Tibial artery (tissue), 4 donors: ENCODE data around the gene ISOC2.
"Not testable (repeated sequence)": the region's sequence is repeated elsewhere in the genome, so short reads cannot be mapped to it uniquely, and the experiment has no call there.

Source experiments
- DNase-seq, 2 donors: peaks; one replicate each; pipeline ENCODE4 v3.0.0-alpha.2; 2019
- H3K27ac ChIP-seq, 2 donors: fragments of 200-600 bp; sonication (generic) in 1 of 2; 1 replicate in 1 of 2; 2 replicates in 1 of 2; pipeline ENCODE4 v1.5.1; 2018 to 2019; ENCODE audit warnings: mild to moderate bottlenecking in 1 of 2
- H3K27me3 ChIP-seq, 2 donors: fragments of 200-600 bp; sonication (generic) in 1 of 2; one replicate each; pipeline versions ENCODE4 v1.5.1 to v1.6.0; 2016 to 2019
- H3K36me3 ChIP-seq, 3 donors: fragments of 200-600 bp; sonication (generic) in 2 of 3; one replicate each; pipeline ENCODE4 v1.5.1; 2016 to 2019; ENCODE audit warnings: mild to moderate bottlenecking in 2 of 3
- H3K4me1 ChIP-seq, 4 donors: fragments of 200-600 bp; sonication (generic) in 2 of 4; 1 replicate in 3 of 4; 2 replicates in 1 of 4; pipeline ENCODE4 v1.5.1; 2016 to 2019
- H3K4me3 ChIP-seq, 2 donors: fragments of 200-600 bp; sonication (generic) in 1 of 2; 1 replicate in 1 of 2; 2 replicates in 1 of 2; pipeline ENCODE4 v1.5.1; 2018 to 2019; ENCODE audit warnings: mild to moderate bottlenecking in 2 of 2
- H3K9me3 ChIP-seq, 3 donors: fragments of 200-600 bp; sonication (generic) in 1 of 3; one replicate each; pipeline ENCODE4 v1.5.1; 2016 to 2019
- CTCF ChIP-seq, 2 experiments: fragments of 200-600 bp in 1 of 2; fragments of 450-650 bp in 1 of 2; IDR thresholded peaks; one replicate each; pipeline ENCODE4 v1.5.1; 2017 to 2019; ENCODE audit warnings: antibody characterized with exemption in 2 of 2, mild to moderate bottlenecking in 1 of 2, moderate library complexity in 1 of 2
- intact Hi-C: fragments of 100-400 bp; cut with DNase I; formaldehyde crosslinking; loops from one replicate; pipeline ENCODE4 v1.15.0; 2023; ENCODE audit warnings: low total_unique reads

Gene ISOC2

GRCh38 chr19:55418185-55418584 is 43.3 kb downstream of the ISOC2 start:
- intact Hi-C loops, result loop anchor here (10.0 kb wide), 1 partner anchor 123 kb away; no protein-coding TSS in a partner anchor
- Histone ChIP-seq H3K27me3 (peaks cover 0 to 44% of the 10 kb centered on the region in 2 donors), H3K27ac (no peak overlapping the region), H3K36me3 (no peaks in the 10 kb centered on the region), H3K9me3 (no peaks in the 10 kb centered on the region), H3K4me3 (no peak overlapping the region), H3K4me1 (no peaks in the 10 kb centered on the region)
- TF ChIP-seq CTCF (IDR thresholded peaks at IDR 0.05), result peak; percentile 47 to 48
- DNase-seq, result no peak

GRCh38 chr19:55410168-55410567 is 51.3 kb downstream of the ISOC2 start:
- Histone ChIP-seq H3K4me3 (no peak overlapping the region), H3K36me3 (peaks cover 0 to 10% (median 9%) of the 10 kb centered on the region in 3 donors), H3K27me3 (no peaks in the 10 kb centered on the region), H3K27ac (no peak overlapping the region), H3K9me3 (no peaks in the 10 kb centered on the region), H3K4me1 (peaks cover 8 to 24% (median 16%) of the 10 kb centered on the region in 4 donors)
- no peak for TF ChIP-seq CTCF (IDR thresholded peaks at IDR 0.05)
- no peak for DNase-seq
- intact Hi-C loops, result loop anchor here (10.0 kb wide), 1 partner anchor 115 kb away; no protein-coding TSS in a partner anchor

- Histone ChIP-seq H3K4me1 (peaks cover 8 to 24% (median 16%) of the 10 kb centered on the region in 4 donors), H3K27ac (peak overlapping the region in 1 of 2 donors; percentile 97), H3K36me3 (peaks cover 3 to 19% (median 15%) of the 10 kb centered on the region in 3 donors)
- not testable (repeated sequence) for H3K27me3 ChIP-seq, DNase-seq, H3K4me3 ChIP-seq, H3K9me3 ChIP-seq
- intact Hi-C loops, result loop anchor here (10.0 kb wide), 1 partner anchor 226 kb away; no protein-coding TSS in a partner anchor
Measured at GRCh38 chr19:55409179-55409578, 52.3 kb downstream of the ISOC2 start.

GRCh38 chr19:55408533-55408872 is 52.9 kb downstream of the ISOC2 start:
- peaks cover 8 to 24% (median 16%) of the 10 kb centered on the region in 4 donors for H3K4me1 ChIP-seq
- no peak for TF ChIP-seq CTCF (IDR thresholded peaks at IDR 0.05)

GRCh38 chr19:55407800-55408532 is 53.5 kb downstream of the ISOC2 start:
- H3K4me3 ChIP-seq, result peak overlapping the region; percentile 72 to 92
- intact Hi-C loops, result loop anchor here (10.0 kb wide), 1 partner anchor 227 kb away; no protein-coding TSS in a partner anchor
- no peak for TF ChIP-seq CTCF (IDR thresholded peaks at IDR 0.05)
- DNase-seq, result peak; percentile 98 to 99
- peaks cover 12 to 31% (median 27%) of the 10 kb centered on the region in 3 donors for H3K36me3 ChIP-seq
- no peaks in the 10 kb centered on the region for H3K27me3 ChIP-seq
- peaks cover 8 to 24% (median 16%) of the 10 kb centered on the region in 4 donors for H3K4me1 ChIP-seq
- no peaks in the 10 kb centered on the region for H3K9me3 ChIP-seq
- peak overlapping the region; percentile 97 for H3K27ac ChIP-seq

More at GRCh38 chr19:55408533-55408872, 52.9 kb downstream of the ISOC2 start:
- peak overlapping the region; percentile 72 to 92 for H3K4me3 ChIP-seq
- peaks cover 9 to 26% (median 21%) of the 10 kb centered on the region in 3 donors for H3K36me3 ChIP-seq
- no peaks in the 10 kb centered on the region for H3K27me3 ChIP-seq
- H3K9me3 ChIP-seq, result no peaks in the 10 kb centered on the region
- peak overlapping the region; percentile 97 for H3K27ac ChIP-seq
- intact Hi-C loops, result loop anchor here (10.0 kb wide), 1 partner anchor 226 kb away; no protein-coding TSS in a partner anchor
- no peak for DNase-seq

GRCh38 chr19:55407550-55407799 is 54.0 kb downstream of the ISOC2 start, which contains the start of gene UBE2S:
Gene UBE2S (minus strand): TSS chr19:55407788. CDS start chr19:55407589, 199 bp downstream.
- H3K9me3 ChIP-seq, H3K27me3 ChIP-seq, DNase-seq: not testable (repeated sequence)
- H3K4me1 ChIP-seq, result peaks cover 8 to 24% (median 16%) of the 10 kb centered on the region in 4 donors
- intact Hi-C loops, result loop anchor here (10.0 kb wide), 1 partner anchor 227 kb away; no protein-coding TSS in a partner anchor
- H3K27ac ChIP-seq, result peak within 1 kb of the TSS; percentile 97
- peaks cover 15 to 36% (median 32%) of the 10 kb centered on the region in 3 donors for H3K36me3 ChIP-seq
- H3K4me3 ChIP-seq, result peak within 1 kb of the TSS; percentile 72 to 92
